NB4 (cell line): ENCODE measurements around the gene SIGLEC12.
A peak's percentile ranks its signal among the peaks of the same experiment; 100 is the strongest.

Experiments used
- POLR2A ChIP-seq: IDR thresholded peaks from 2 replicates; pipeline ENCODE4 v1.6.1; 2011; ENCODE audit warnings: mild to moderate bottlenecking; ENCODE audit not compliant: insufficient read length; ENCODE audit errors: extremely low read depth
- TF ChIP-seq, protein P1 (sequence below): IDR thresholded peaks from 2 replicates; pipeline ENCODE4 v1.6.1; 2011; ENCODE audit warnings: low read depth, low read length
- TF ChIP-seq, protein P2 (sequence below): IDR thresholded peaks from one replicate; pipeline ENCODE4 v1.5.1; 2012; ENCODE audit warnings: low read depth, low read length

- TF ChIP-seq, protein P1, sequence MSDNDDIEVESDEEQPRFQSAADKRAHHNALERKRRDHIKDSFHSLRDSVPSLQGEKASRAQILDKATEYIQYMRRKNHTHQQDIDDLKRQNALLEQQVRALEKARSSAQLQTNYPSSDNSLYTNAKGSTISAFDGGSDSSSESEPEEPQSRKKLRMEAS = peak; percentile 87
- TF ChIP-seq, protein P2, sequence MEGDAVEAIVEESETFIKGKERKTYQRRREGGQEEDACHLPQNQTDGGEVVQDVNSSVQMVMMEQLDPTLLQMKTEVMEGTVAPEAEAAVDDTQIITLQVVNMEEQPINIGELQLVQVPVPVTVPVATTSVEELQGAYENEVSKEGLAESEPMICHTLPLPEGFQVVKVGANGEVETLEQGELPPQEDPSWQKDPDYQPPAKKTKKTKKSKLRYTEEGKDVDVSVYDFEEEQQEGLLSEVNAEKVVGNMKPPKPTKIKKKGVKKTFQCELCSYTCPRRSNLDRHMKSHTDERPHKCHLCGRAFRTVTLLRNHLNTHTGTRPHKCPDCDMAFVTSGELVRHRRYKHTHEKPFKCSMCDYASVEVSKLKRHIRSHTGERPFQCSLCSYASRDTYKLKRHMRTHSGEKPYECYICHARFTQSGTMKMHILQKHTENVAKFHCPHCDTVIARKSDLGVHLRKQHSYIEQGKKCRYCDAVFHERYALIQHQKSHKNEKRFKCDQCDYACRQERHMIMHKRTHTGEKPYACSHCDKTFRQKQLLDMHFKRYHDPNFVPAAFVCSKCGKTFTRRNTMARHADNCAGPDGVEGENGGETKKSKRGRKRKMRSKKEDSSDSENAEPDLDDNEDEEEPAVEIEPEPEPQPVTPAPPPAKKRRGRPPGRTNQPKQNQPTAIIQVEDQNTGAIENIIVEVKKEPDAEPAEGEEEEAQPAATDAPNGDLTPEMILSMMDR = no peak
- TF ChIP-seq POLR2A = no peak
Measured at GRCh38 chr19:51531349-51532315, 30.0 kb upstream of the SIGLEC12 start, which contains the start of gene SIGLEC6.
